HG02588 (cell line): Measurements from ENCODE around the gene PLXNA3.
"Not testable (repeated sequence)": the region's sequence is repeated elsewhere in the genome, so short reads cannot be mapped to it uniquely, and the experiment has no call there.

Experiments used
- ATAC-seq: cut with Tn5 transposase; IDR thresholded peaks from one replicate; pipeline ENCODE4 v1.9.1; 2021; ENCODE audit warnings: mild to moderate bottlenecking, moderate library complexity; ENCODE audit not compliant: unreplicated experiment

The PLXNA3 gene

GRCh38 chrX:154495472-154495922 is 37.4 kb downstream of the PLXNA3 start:
- no peak for ATAC-seq

- not testable (repeated sequence) for ATAC-seq
Measured at GRCh38 chrX:154496591-154497137, 38.6 kb downstream of the PLXNA3 start.

- ATAC-seq: not testable (repeated sequence)
Measured at GRCh38 chrX:154501423-154501822, 43.3 kb downstream of the PLXNA3 start.

GRCh38 chrX:154502098-154502497 is 44.0 kb downstream of the PLXNA3 start:
- ATAC-seq: no peak

- no peak for ATAC-seq
Measured at GRCh38 chrX:154502989-154503388, 44.9 kb downstream of the PLXNA3 start.

GRCh38 chrX:154505734-154506133 is 47.7 kb downstream of the PLXNA3 start:
- ATAC-seq: no peak

- no peak for ATAC-seq
Measured at GRCh38 chrX:154506483-154507332, 48.6 kb downstream of the PLXNA3 start.

GRCh38 chrX:154507673-154508383 is 49.7 kb downstream of the PLXNA3 start:
- no peak for ATAC-seq

- no peak for ATAC-seq
Measured at GRCh38 chrX:154508384-154508745, 50.3 kb downstream of the PLXNA3 start.

- ATAC-seq: no peak
Measured at GRCh38 chrX:154509455-154509854, 51.4 kb downstream of the PLXNA3 start.

GRCh38 chrX:154511761-154512160 is 53.7 kb downstream of the PLXNA3 start:
- no peak for ATAC-seq

- no peak for ATAC-seq
Measured at GRCh38 chrX:154512879-154513553, 54.9 kb downstream of the PLXNA3 start.

GRCh38 chrX:154513716-154514115 is 55.6 kb downstream of the PLXNA3 start:
- no peak for ATAC-seq

- no peak for ATAC-seq
Measured at GRCh38 chrX:154515090-154515965, 57.2 kb downstream of the PLXNA3 start.

- peak; percentile 83 for ATAC-seq
Measured at GRCh38 chrX:154515966-154516655, 58.0 kb downstream of the PLXNA3 start, which contains the start of gene FAM3A. FAM3A (minus strand) TSS chrX:154516232; CDS start chrX:154515772, 460 bp downstream.

GRCh38 chrX:154516656-154517100 is 58.6 kb downstream of the PLXNA3 start:
- no peak for ATAC-seq

GRCh38 chrX:154517101-154517781 is 59.2 kb downstream of the PLXNA3 start:
- ATAC-seq: no peak

- no peak for ATAC-seq
Measured at GRCh38 chrX:154519389-154519788, 61.3 kb downstream of the PLXNA3 start.
